ENCODE data around the gene PSMD9.

- TF ChIP-seq PATZ1 (CRISPR knock-in tag; IDR thresholded peaks at IDR 0.05; ENCODE audit: borderline replicate concordance) (no peak), ZFP3 (CRISPR knock-in tag; IDR thresholded peaks at IDR 0.05) (0 out of 2 replicates have a peak, but pooled peaks have one; percentile 17), ZNF70 (CRISPR knock-in tag; IDR thresholded peaks at IDR 0.05) (no peak)
These were observed 49.2 kb upstream of the PSMD9 start for GRCh38 chr12:121839106-121839992.
